Fibroblast of gingiva (primary cell): ENCODE data around the gene DDX24.
A peak's percentile ranks its signal among the peaks of the same experiment; 100 is the strongest.
"Not testable (repeated sequence)": the region's sequence is repeated elsewhere in the genome, so short reads cannot be mapped to it uniquely, and the experiment has no call there.

ENCODE experiments used
- DNase-seq: peaks from one replicate; pipeline ENCODE4 v3.0.0-alpha.2; 2011; ENCODE audit warnings: low read depth

The DDX24 gene

DNA sequence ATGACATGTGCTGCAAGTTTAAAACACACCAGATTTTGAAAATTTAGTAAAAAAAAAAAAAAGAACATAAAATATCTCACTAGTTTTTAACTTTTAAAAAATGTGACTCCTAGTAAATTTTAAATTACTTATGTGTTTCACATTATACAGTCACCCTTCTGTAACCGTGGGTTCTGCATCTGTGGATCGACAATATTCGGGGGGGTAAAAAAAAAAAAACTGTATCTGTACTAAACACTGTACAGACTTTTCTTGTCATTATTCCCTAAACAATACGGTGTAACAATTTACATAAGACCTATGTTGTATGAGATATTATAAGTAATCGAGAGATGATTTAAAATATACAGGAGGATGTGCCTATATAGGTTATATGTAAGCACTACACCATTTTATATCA is 3.2 kb downstream of the DDX24 start:
- no peak for DNase-seq

DNA sequence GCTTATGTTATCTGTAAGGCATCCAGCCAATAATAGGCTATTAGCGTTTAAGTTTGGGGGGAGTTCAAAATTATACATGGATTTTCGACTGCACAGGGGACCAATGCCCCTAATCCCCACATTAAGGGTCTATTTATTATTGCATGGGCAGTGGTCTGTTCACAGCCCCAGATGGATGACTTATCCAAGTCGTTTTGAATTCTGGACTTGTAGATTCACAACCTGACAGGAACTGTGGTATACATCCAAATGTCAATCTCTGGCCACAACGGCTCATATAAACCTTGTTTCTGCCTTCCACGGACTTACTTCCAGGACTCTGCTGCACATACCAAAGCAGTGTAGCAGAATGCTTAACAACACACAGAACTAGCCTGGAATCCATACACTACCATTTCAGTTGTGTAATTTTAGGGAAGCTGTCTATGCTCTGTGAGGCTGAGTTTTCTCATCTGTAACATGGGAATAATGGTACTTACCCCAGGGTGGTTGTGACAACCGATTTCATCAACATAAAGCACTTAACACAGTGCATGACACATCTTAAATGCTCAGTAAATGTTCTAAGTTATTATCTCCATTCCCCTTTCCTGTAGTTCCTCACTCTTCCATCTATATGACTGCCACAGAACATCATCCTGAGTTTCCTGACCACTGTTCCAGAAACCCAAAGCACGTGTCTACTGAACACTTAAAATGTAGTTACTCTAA is 3.7 kb downstream of the DDX24 start:
- no peak for DNase-seq

DNA sequence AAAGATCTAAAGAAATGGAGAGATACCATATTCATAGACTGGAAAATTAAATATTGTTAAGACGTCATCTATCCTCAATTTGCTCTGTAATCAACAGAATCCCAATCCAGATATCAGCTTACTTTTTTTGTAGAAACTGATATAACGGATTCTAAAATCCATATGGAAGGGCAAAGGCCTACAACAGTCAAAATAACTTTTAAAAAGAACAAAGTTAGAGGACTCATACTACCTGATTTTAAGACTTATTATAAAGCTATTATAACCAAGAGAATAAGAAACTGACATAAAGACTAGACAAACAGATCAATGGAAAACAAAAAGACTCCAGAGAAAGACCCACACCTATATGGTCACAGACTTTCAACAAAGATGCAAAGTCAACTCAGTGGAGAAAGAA is 6.0 kb downstream of the DDX24 start:
- DNase-seq = no peak

DNA sequence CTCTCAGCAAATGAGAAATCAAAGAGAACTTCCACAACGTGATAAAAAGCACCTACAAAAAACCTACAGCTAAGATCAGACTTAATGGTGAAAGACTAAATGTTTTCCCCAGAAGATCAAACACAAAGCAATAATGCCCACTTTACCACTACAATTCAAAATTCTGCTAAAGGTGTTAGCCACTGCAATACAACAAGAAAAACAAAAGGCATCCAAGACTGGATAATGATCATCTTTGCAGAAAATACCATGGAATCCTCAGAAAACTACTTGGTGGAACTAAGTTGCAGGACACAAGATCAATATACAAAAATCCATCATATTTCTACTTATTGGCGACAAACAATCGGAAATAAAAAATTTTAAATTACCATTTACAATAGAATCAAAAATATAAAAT is 6.5 kb downstream of the DDX24 start:
- DNase-seq = no peak

DNA sequence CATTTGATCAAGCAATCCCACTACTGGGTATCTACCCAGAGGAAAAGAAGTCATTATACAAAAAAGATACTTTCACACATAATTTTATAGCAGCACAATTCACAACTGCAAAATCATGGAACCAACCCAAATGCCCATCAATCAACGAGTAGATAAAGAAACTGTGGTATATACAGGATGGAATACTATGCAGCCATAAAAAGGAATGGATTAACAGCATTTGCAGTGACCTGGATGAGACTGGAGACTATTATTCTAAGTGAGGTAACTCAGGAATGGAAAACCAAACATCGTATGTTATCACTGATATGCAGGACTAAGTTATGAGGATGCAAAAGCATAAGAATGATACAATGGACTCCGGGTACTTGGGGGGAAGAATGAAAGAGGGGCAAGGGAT is 8.9 kb downstream of the DDX24 start:
- not testable (repeated sequence) for DNase-seq

DNA sequence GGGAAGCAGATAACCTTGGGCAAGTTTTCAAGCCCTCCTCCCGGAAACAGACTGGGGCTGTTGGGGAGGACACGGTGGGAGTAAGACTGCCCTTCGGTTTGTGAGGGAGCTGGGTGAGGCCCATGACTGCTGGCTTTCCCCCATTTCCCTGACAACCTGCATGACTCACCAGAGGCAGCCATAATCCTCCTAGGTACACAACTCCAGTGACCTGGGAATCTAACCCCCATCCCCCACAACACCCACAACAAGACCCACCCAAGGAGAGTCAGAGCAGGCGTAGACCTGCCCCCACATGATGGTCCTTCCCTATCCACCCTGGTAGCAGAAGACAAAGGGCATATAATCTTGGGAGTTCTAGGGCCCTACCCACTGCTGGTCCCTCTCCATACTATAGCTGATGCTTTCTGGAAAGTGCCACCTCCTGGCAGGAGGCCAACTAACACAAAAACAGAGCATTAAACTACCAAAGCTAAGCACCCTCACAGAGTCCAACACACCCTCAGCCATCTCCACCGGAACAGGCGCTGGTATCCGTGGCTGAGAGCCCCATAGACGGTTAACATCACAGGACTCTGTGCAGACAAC is 14.8 kb downstream of the DDX24 start:
- DNase-seq = no peak

DNA sequence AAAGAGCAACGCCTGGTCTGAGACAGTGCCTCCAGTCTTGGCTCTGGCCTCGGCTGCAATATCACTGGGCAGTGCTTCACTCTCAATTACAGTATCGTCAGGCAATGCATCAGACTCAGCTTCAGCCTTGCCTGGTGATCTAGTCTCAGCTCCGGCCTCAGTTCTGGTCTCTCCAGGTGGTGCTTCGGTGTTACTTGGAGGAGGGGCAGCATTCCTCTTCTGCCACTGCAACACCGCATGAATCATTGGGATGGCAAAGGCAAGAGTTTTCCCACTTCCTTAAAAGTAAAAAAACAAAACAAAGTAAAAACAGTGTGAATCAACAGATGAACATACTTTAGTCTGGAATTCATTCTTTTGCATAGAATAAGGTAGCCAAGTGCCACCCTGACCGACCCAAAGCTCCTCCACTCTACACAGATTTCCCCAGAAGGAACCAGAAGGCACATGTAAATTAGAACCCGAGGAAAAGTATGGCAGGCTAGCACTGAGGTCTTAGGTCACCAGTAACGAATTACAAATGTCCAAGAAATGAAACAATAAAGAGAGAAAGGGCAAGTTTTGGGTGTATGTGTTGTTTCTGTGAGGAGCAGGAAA is 18.6 kb downstream of the DDX24 start:
- peak; percentile 25 for DNase-seq

DNA sequence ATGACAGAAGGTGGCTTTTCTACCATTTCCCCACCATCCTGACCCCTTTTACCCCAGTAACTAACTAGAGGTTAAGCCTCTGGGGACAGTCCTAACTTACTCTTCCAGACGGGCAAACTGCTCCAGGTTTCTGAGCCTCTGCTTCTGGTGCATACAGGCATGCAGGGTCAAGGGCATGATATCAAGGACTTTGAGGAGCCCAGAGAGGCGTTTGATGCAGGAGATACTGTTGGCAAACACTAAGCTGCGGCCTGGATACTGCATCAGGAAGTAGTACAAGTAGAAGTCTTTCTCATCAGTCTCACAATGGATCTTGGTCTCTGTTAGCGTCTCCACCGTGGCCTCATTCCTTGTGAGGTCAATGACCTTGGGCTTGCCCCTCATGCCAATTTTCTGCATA is 21.0 kb downstream of the DDX24 start:
- DNase-seq = no peak

DNA sequence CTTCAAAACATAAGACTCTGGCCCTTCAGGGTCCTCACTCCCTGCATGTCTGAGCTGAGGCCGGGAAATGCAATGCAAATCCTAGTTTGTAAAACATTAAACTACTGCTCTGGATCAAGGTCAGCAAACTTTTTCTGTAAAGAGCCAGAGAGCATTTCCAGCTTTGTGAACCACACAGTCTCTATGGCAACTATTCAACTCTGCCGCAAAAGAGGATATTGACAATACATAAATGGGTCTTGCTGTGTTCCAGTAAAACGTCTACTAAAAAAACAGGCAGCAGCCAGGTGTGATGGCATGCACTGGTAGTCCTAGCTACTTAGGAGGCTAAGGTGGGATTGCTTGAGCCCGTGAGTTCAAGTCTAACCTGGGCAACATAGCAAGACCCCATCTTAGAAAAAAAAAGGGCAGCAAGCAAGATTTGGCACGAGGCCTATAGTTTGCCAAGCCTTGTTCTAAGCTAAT is 22.3 kb downstream of the DDX24 start:
- DNase-seq = no peak

DNA sequence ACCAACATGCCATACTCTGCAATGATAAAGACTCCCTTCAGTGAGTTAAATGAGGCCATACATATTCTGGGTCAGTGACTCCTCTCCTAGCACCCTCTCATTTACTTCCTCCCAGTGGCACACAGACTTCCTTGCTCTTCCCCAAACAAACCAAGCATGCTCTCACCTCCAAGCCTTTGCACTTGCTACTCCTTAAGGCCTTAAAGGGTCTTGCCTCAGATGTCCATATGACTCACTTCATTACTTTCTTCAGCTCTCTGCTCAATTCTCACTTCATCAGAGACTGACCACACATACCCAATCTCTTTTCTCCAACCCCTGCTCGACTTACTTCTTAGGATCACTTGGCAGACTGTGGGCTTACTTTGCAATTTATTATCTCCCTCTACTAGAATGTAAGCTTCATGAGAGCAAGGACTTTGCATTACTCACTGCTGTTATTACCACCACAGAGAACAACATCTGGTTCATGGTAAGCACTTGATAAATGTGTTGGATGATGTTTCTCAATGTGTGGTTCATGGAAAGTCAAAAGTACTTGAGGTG is 22.8 kb downstream of the DDX24 start:
- DNase-seq = no peak

DNA sequence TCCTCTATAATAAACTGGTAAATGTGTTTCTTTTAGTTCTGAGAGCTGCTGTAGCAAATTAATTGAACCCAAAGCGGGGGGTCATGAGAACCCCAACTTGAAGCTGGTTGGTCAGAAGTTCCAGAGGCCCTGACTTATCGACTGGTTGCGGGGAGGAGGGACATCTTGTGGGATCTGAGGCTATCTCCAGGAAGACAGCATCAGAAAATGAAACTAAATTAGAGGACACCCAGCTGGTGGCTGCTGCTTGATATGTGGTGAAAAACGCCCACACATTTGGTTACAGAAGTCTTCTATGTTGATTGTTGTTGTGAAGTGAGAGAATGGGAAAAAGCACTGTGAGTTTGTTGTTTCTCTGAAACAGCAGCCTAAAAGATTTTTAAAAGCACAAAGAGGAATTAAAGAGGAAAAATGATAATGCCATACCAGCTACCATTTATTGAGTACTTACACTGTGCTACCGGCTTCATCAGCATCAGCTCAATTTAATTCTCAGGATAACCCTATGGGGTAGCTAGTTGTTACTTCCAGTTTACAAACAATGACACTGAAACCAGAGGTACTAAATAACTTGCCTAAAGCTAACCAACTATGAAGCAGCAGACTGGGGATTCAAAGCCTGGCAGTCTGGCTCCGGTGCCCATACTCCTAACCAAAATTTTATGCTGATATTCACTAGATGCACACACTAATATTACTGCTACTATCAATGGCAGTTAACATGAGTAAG is 24.3 kb downstream of the DDX24 start:
- DNase-seq = no peak

DNA sequence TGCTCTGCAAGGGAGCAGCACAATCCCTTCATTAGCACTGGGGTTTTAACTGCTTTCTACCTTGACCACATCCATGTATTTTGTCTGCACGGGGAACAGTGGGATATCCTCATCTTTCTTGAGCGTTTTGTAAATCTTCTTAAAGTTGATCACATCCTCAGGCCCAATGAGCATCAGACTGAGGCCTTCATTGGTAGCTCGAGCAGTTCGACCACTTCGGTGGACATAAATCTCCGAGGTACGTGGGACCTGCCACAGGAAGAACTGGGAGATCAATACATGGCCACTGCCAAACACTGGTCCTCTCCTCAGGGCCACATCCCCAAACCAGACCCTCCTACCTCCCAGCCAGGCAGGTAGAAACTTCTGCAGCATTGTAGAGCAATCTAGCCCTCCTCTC is 26.1 kb downstream of the DDX24 start:
- no peak for DNase-seq

DNA sequence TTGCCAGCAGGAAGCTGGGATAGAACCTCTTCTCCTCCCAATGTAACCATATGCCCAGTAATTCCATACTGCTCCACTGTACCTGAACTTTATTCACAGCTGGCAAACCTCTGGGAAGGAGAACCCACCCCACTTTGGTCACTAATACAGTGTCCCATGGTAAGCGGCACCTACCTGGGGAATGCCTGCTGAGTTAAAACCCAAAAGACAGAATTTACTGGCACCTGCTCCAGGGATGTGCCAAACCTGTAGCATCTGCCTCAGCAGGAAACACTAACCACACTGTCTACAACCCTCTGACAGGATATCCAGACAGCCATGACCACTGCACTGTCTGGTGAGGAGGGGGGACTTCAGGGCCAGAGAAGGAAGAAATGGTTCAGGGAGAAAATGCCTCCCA is 26.6 kb downstream of the DDX24 start:
- no peak for DNase-seq

DNA sequence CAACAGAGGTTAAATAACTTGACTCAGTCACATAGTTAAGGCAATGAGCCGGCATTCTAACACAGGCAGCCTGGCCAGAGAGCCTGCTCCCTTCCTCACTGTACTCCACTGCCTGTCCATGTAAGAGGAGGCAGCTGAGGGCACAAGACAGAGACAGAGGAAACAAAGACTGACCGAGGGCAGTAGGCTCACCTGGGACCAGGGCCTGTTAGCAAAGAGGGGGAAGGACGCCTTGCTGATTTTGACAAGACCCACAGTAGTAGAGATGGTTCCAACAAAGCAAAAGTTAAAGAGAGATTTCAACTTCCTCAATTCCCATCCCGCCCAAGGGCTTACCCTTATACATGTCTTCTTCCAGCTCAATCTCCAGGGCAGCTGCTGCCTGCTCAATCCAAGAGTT is 28.3 kb downstream of the DDX24 start:
- no peak for DNase-seq

DNA sequence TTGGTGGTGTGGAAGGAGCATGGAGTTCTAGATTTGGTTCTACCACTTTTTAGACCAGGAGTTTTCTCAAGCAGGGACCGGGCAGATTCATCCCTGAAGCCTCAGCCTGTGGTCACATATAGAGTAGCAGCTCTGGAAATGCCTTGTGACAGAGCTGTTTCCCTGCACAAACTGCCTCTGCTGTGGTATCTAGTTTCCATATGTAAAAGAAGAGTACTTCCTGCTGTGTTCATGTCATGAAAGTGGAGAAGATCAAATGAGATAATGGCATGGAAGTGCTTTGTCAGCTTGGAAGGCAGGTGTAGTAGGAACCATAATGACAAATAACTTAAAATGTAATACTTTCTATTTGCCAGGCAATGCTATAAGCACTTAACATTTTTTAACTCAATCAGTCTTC is 28.8 kb downstream of the DDX24 start:
- DNase-seq = no peak

DNA sequence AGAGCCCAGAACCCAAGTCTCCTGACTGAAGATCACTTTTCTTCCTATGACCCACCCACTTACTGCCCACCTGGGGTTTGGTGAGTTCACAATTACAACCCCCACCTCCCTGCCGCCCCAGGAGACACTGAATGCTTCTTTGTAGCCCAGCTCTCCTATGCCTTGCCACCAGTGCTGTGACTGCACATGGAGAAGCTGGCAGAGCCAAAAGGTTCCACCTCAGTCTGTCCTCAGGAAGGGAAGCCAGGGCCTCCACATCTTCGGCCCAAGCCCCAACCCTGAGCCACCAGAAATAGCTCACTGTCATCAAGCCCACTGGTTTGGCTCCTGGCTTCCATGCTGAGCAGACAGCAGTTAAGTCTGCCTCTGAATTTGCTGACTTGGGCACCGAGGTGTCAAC is 29.2 kb downstream of the DDX24 start:
- no peak for DNase-seq

DNA sequence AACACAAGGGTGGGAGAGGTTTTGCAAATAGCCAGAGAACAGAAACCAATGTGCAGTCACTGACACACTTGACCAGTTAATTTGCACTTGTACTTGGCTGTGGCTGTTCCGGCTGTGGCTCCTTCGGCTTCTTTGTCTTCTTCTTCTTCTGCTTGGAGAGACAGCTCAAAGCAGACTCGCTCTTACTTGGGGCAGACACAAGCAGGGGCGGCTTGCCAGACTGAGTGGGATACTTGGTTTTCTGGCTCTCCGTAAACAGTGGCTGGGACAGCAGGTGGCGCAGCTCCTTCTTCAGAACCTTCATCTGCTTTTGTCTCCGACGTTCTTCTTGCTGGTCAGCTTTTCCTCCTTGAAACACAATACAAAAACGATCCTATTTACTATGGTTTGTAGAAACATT is 29.9 kb downstream of the DDX24 start:
- DNase-seq = peak; percentile 37

DNA sequence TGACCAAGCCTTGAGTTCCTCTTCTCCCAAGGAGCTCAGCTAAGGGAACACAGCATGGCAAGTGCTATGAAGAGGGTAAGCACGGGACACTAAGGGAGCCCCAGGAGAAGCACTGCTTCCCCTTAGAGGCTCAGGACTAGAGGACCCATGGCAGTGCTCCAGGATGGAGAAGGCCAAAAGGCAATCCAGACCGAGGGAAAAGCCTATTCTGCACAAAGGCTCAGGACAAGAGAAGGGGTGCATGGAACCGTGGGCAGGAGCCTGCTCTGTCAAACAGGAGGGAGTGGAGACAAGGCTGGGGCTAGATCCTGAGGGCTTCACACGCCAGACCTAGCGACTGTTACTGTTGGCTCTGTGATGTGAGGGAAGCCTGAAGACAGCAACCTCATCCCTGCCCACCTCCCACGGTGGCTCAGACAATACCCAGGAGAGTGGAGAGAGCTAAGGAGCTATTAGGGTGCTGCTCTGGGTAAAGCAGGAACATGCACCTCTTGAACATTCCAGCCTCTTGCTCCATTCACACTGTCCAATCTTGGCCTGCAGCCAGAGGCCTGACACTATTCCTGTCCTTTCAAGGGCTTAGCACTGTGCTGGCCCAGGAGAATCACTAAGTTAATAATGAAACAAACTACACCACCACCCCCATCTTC is 30.6 kb downstream of the DDX24 start:
- no peak for DNase-seq

DNA sequence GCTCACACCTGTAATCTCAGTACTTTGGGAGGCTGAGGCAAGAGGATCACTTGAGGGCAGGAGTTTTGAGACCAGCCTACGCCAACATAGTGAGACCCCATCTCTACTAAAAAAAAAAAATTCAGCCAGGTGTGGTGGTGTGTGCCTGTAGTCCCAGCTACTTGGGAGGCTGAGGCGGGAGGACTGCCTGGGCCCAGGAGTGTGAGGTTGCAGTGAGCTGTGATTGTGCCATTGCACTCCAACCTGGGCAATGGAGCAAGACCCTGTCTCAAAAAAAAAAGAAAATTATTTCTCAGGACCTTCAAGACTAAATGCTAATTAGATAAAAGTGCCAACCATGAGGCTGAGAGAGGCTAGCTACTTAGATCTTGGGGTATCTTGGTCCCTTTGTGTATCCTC is 31.4 kb downstream of the DDX24 start:
- no peak for DNase-seq

DNA sequence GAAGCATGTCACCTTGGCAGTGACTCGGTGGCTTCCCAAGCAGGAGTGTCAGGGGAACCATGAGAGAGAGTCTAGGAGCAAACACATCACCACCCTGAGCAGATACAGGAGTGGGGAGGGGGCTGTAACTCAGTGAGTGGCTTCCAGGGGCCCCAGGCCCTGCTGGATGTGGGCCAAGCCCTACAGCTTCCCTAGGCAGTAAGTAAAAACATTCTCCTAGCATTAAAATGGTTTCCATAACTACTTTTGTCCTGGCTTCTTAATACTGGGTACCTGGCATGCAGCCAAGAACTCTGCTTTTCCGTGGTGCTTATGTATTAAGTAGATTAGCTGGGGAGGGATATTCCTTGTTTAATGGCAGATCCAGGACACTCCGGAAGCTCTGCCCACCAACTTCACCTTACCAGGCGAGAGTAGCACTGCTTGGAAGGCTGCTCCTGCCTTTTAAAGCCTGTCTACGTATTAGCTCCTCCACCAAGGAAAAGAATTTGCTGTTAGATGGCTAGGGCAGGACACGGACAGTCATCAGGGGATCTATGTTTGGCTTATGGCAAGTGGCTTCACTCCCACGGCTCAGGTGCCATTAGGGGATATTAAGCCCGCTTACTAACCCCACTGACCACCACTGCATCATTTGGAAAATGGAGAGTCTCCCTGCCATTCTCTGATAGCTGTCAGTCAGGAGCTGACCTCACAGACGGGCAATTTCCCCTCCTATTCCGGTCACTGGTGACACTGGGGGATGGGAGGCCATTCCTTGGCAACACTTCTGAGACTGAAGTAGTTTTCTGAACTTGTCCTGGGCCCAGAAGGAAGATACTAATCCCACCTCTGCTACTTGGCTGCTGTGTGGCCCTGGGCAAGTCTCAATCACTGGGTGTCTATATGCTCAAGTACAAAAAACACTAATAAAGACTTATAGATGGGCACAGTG is 32.0 kb downstream of the DDX24 start:
- DNase-seq = no peak

DNA sequence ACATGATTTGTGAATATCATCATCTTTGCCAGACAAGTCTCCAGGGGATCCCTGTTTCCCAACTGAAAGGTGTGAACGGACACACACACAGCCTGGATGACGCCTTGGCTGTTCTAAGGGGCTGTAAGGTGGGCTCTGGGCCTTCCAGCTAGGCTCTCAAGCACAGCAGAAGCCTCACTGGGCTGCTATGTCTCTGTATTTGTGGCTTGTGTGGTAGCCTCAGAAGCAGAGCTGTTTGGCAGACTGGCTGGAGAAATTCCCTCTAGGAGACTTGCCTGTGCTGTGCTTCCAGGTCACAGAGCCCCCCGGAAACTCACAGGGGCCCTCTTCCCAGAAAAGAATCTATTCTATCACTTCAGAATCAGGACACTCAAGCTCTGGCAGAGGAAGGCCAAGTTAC is 33.4 kb downstream of the DDX24 start:
- DNase-seq = no peak
